Ramos (cell line): ENCODE results near the gene ARL14.
"Not testable (repeated sequence)": the region's sequence is repeated elsewhere in the genome, so short reads cannot be mapped to it uniquely, and the experiment has no call there.

Source experiments
- in situ Hi-C: fragments of 300-500 bp; cut with MboI; formaldehyde crosslinking; loops from one replicate; pipeline ENCODE4 v1.14.3; 2022; ENCODE audit warnings: low sequenced_read_pairs; ENCODE audit not compliant: unreplicated experiment

ARL14 gene

GRCh38 chr3:160709477-160710182 lies 32.7 kb downstream of the ARL14 start:
- in situ Hi-C loops = no loop called here

- in situ Hi-C loops = not testable (repeated sequence)
Observed at GRCh38 chr3:160713144-160713543, 36.2 kb downstream of the ARL14 start.

- in situ Hi-C loops = no loop called here
Observed at GRCh38 chr3:160719710-160720109, 42.8 kb downstream of the ARL14 start.

GRCh38 chr3:160720123-160720746 lies 43.3 kb downstream of the ARL14 start:
- in situ Hi-C loops = no loop called here

GRCh38 chr3:160722331-160722730 lies 45.4 kb downstream of the ARL14 start:
- in situ Hi-C loops = no loop called here

GRCh38 chr3:160725338-160725737 lies 48.4 kb downstream of the ARL14 start:
- in situ Hi-C loops = no loop called here
